ENCODE data around the gene B4GAT1.
"Not testable (repeated sequence)": the region's sequence is repeated elsewhere in the genome, so short reads cannot be mapped to it uniquely, and the experiment has no call there.

B4GAT1 gene

DNA sequence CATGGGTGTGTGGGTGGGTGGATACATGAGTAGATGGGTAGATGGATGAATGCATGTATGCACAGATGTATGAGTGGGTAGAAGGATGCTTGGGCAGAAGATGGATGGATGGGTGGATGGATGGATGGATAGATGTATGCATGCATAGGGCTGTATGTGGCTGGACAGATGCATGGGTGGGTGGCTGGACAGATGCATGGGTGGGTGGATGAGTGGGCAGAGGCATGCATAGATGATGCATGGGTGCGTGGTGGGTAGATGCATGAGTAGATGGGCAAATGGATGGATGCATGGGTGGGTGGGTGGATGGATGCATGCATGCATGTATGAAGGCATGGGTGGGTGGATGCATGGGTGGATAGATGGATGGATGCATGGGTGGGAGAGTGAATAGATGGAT is 23.7 kb downstream of the B4GAT1 start:
- H3K4me3 ChIP-seq (ENCODE audit: low read length) = no peak overlapping the region
- peaks cover 13% of the 10 kb centered on the region for H3K4me1 ChIP-seq (ENCODE audit: control insufficient read depth, insufficient read depth, low read length)

DNA sequence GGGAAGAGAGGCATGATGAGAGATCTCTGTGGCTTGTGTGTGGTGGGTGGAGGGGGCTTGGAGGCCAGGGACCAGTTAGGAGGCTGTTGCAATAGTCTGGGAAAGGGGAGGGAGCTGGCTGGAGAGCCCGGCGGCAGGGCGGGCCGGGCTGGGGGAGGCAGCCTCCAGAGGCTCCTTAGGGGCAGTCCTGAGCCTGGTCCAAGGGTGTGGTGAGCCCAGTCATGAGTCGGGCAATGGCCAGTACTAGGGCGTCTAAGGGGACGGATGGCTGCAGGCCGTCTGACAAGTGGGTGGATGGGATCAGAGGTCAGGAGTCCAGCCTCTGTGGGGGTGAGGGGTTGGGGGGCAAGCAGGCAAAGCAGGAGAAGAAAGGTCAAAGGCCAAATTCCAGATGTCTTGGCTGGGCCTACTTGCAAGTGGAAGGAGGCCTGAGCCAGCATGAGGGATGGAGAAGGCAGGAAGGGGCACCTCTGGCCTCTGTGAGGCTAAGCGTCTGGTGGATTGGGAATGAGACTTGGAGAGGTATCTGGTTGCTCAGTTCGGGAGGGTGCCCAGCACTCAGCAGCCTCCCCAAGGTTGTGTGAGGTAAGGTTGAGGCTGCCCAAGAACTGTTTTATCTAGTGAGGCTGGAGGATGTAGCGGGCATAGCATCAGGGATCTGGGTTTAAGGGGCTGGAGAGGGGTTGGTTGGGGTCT is 24.5 kb downstream of the B4GAT1 start:
- H3K4me3 ChIP-seq (ENCODE audit: low read length) = no peak overlapping the region
- no peaks in the 10 kb centered on the region for H3K36me3 ChIP-seq (ENCODE audit: control insufficient read depth, insufficient read depth, low read length)
- H3K4me1 ChIP-seq (ENCODE audit: control insufficient read depth, insufficient read depth, low read length) = peaks cover 5% of the 10 kb centered on the region
- H3K27me3 ChIP-seq (ENCODE audit: control insufficient read depth, insufficient read depth, low read length) = peaks cover 3% of the 10 kb centered on the region
- no peak overlapping the region for H3K9ac ChIP-seq (ENCODE audit: low read length)
- H3K9me3 ChIP-seq (ENCODE audit: control insufficient read depth, low read length) = no peaks in the 10 kb centered on the region

More for the DNA sequence above, 23.7 kb downstream of the B4GAT1 start:
- peaks cover 2% of the 10 kb centered on the region for H3K27me3 ChIP-seq (ENCODE audit: control insufficient read depth, insufficient read depth, low read length)
- no peaks in the 10 kb centered on the region for H3K36me3 ChIP-seq (ENCODE audit: control insufficient read depth, insufficient read depth, low read length)
- no peaks in the 10 kb centered on the region for H3K9me3 ChIP-seq (ENCODE audit: control insufficient read depth, low read length)
- H3K9ac ChIP-seq (ENCODE audit: low read length) = no peak overlapping the region

DNA sequence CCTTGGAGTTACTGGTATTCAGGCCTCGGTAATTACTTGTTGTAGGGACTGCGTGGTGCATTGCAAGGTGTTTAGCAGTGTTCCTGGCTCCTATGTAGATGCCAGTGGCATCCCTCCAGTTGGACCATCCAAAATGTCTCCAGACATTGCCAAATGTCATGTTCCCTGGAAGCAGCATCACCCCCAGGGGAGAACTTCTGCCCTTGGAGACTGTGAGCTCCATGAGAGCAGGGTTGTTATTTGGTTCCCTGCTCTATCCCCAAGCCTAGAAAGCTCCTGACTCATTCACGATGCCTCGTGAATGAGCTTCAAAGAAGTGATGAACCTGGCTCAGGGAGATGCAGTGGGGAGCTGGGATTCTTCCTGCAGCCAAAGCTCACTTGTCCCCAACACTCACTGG is 25.8 kb downstream of the B4GAT1 start:
- Histone ChIP-seq H3K4me1 (ENCODE audit: control insufficient read depth, insufficient read depth, low read length) (no peaks in the 10 kb centered on the region), H3K4me3 (ENCODE audit: low read length) (no peak overlapping the region)

DNA sequence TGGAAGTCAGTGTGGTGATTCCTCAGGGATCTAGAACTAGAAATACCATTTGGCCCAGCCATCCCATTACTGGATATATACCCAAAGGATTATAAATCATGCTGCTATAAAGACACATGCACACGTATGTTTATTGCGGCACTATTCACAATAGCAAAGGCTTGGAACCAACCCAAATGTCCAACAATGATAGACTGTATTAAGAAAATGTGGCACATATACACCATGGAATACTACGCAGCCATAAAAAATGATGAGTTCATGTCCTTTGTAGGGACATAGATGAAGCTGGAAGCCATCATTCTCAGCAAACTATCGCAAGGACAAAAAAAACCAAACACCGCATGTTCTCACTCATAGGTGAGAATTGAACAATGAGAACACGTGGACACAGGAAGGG is 26.7 kb downstream of the B4GAT1 start:
- H3K4me1 ChIP-seq (ENCODE audit: control insufficient read depth, insufficient read depth, low read length); H3K9me3 ChIP-seq (ENCODE audit: control insufficient read depth, low read length); H3K36me3 ChIP-seq (ENCODE audit: control insufficient read depth, insufficient read depth, low read length); H3K4me3 ChIP-seq (ENCODE audit: low read length); H3K27me3 ChIP-seq (ENCODE audit: control insufficient read depth, insufficient read depth, low read length); H3K9ac ChIP-seq (ENCODE audit: low read length): not testable (repeated sequence)

More for the DNA sequence above, 25.8 kb downstream of the B4GAT1 start:
- Histone ChIP-seq H3K36me3 (ENCODE audit: control insufficient read depth, insufficient read depth, low read length) (no peaks in the 10 kb centered on the region), H3K27me3 (ENCODE audit: control insufficient read depth, insufficient read depth, low read length) (peaks cover 3% of the 10 kb centered on the region), H3K9me3 (ENCODE audit: control insufficient read depth, low read length) (no peaks in the 10 kb centered on the region), H3K9ac (ENCODE audit: low read length) (no peak overlapping the region)

DNA sequence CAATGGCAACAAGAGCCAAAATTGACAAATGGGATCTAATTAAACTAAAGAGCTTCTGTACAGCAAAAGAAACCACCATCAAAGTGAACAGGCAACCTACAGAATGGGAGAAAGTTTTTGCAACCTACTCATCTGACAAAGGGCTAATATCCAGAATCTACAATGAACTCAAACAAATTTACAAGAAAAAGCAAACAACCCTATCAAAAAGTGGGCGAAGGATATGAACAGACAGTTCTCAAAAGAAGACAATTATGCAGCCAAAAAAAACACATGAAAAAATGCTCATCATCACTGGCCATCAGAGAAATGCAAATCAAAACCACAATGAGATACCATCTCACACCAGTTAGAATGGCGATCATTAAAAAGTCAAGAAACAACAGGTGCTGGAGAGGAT is 27.1 kb downstream of the B4GAT1 start:
- H3K4me1 ChIP-seq (ENCODE audit: control insufficient read depth, insufficient read depth, low read length); H3K9ac ChIP-seq (ENCODE audit: low read length); H3K36me3 ChIP-seq (ENCODE audit: control insufficient read depth, insufficient read depth, low read length); H3K9me3 ChIP-seq (ENCODE audit: control insufficient read depth, low read length); H3K27me3 ChIP-seq (ENCODE audit: control insufficient read depth, insufficient read depth, low read length); H3K4me3 ChIP-seq (ENCODE audit: low read length): not testable (repeated sequence)

DNA sequence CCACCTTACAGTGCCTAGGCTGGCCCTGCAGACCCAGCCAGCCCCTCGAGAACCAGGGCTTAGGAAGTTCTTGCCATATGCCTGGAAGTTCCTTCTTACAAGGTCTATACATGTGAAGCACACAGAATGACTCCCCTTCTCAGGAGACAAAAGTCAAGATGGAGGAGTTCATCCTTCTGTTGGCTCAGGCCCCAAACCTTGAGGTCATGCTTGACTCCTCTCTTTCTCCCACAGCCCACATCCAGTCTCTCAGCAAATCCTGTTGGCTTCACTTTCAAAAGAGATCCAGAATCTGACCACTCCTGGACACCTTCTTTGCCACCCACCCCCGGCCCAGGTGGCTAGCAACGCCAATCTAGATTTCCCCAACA is 28.8 kb downstream of the B4GAT1 start:
- H3K9ac ChIP-seq (ENCODE audit: low read length) = no peak overlapping the region

DNA sequence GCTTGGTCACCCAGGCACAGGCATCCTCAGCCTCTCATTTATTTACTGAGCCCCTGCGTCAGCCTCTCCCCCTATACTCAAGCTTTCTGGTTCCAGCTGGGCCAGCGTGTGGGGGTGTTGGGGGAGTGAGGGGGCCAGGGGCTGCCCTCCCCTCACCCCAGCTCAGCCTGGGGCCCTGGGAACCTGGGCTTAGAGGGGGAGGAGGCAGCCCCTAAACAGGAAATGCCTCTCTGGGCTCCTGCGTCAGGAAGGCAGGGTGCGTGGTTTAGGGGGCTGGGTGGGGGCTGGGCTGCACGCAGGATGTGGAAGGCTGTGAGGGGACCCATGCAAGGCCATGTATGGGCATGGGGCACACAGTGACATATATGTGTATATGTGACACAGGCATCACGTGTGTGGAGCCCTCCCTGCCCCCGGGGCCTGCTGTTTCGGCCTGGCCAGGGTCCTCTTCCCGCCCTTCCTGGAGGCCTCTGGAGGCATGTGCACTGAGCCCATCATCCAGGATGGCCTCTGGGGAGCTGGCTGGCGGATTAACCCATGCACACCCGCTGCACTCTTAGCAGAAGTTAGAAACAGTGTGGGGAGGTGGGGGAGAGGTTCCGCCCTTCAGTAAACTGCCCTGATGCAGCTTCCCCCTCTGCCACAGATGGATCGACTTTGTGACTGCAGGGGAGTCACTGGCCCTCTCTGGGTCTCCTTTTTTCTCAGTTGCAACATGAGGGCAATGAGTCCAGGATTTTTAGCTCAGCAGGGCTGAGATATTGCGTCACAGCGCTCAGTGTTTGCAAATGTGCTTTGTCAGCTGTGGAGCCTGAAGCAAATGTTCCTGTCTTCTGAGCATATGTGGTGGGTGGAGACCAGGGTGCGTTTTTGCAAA is 29.5 kb downstream of the B4GAT1 start:
- H3K9me3 ChIP-seq (ENCODE audit: control insufficient read depth, low read length) = no peaks in the 10 kb centered on the region
- no peaks in the 10 kb centered on the region for H3K36me3 ChIP-seq (ENCODE audit: control insufficient read depth, insufficient read depth, low read length)
- peaks cover 6% of the 10 kb centered on the region for H3K4me1 ChIP-seq (ENCODE audit: control insufficient read depth, insufficient read depth, low read length)
- no peak overlapping the region for H3K9ac ChIP-seq (ENCODE audit: low read length)
- no peak overlapping the region for H3K4me3 ChIP-seq (ENCODE audit: low read length)
- H3K27me3 ChIP-seq (ENCODE audit: control insufficient read depth, insufficient read depth, low read length) = peaks cover 3% of the 10 kb centered on the region

More for the DNA sequence above, 28.8 kb downstream of the B4GAT1 start:
- Histone ChIP-seq H3K4me3 (ENCODE audit: low read length) (no peak overlapping the region), H3K27me3 (ENCODE audit: control insufficient read depth, insufficient read depth, low read length) (peaks cover 3% of the 10 kb centered on the region), H3K36me3 (ENCODE audit: control insufficient read depth, insufficient read depth, low read length) (no peaks in the 10 kb centered on the region), H3K9me3 (ENCODE audit: control insufficient read depth, low read length) (no peaks in the 10 kb centered on the region), H3K4me1 (ENCODE audit: control insufficient read depth, insufficient read depth, low read length) (no peaks in the 10 kb centered on the region)

DNA sequence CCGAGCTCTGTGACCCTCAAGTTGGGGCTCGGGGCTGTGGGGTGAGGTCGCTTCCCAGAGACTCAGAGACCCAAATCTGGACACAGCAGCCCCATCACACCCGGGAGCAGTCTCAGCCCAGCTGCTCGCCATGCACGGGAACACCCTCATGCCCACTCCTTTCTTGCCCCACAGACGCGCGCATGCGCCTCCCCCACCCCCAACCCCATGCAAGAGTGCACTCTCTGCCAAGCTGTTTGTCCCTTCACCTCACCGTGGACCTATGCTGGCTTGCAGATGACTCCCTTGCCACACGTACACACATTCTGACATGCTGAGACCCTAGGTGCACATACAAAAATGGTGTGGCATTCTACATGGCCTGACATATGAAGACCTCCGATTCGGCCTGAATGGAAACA is 30.1 kb downstream of the B4GAT1 start:
- H3K4me3 ChIP-seq (ENCODE audit: low read length) = no peak overlapping the region
- no peak overlapping the region for H3K9ac ChIP-seq (ENCODE audit: low read length)
- peaks cover 3% of the 10 kb centered on the region for H3K27me3 ChIP-seq (ENCODE audit: control insufficient read depth, insufficient read depth, low read length)
- no peaks in the 10 kb centered on the region for H3K36me3 ChIP-seq (ENCODE audit: control insufficient read depth, insufficient read depth, low read length)
- H3K4me1 ChIP-seq (ENCODE audit: control insufficient read depth, insufficient read depth, low read length) = peaks cover 7% of the 10 kb centered on the region
- H3K9me3 ChIP-seq (ENCODE audit: control insufficient read depth, low read length) = no peaks in the 10 kb centered on the region

DNA sequence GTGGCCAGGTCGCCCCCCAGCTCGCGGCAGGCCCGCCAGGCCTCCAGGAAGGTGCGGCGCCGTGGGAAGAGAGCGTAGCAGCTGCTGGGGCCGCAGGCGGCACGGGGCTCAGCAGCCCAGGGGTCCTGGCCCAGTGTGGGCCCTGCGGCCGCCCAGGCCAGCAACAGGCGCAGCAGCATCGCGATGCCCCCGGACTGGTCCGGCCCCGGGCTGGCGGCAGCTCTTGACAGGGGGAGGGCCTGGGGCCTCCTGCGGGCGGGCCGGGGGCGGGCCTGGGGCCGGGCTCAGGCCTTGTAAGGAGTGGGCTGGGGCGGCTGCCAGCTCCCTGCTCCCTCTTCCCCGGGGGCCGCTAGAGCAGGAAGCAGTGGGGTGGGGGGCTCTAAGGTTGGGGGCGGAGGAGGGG is 30.6 kb downstream of the B4GAT1 start, which contains the start of gene CD248:
Gene CD248 (minus strand): TSS at position 196 of the 403 bp plus-strand sequence. CDS start 17 bp downstream, at position 179.
- H3K36me3 ChIP-seq (ENCODE audit: control insufficient read depth, insufficient read depth, low read length) = no peaks in the 10 kb centered on the region
- no peak within 1 kb of the TSS for H3K9ac ChIP-seq (ENCODE audit: low read length)
- H3K4me3 ChIP-seq (ENCODE audit: low read length) = no peak within 1 kb of the TSS
- H3K9me3 ChIP-seq (ENCODE audit: control insufficient read depth, low read length) = no peaks in the 10 kb centered on the region
- H3K27me3 ChIP-seq (ENCODE audit: control insufficient read depth, insufficient read depth, low read length) = peaks cover 3% of the 10 kb centered on the region
- H3K4me1 ChIP-seq (ENCODE audit: control insufficient read depth, insufficient read depth, low read length) = peaks cover 7% of the 10 kb centered on the region

DNA sequence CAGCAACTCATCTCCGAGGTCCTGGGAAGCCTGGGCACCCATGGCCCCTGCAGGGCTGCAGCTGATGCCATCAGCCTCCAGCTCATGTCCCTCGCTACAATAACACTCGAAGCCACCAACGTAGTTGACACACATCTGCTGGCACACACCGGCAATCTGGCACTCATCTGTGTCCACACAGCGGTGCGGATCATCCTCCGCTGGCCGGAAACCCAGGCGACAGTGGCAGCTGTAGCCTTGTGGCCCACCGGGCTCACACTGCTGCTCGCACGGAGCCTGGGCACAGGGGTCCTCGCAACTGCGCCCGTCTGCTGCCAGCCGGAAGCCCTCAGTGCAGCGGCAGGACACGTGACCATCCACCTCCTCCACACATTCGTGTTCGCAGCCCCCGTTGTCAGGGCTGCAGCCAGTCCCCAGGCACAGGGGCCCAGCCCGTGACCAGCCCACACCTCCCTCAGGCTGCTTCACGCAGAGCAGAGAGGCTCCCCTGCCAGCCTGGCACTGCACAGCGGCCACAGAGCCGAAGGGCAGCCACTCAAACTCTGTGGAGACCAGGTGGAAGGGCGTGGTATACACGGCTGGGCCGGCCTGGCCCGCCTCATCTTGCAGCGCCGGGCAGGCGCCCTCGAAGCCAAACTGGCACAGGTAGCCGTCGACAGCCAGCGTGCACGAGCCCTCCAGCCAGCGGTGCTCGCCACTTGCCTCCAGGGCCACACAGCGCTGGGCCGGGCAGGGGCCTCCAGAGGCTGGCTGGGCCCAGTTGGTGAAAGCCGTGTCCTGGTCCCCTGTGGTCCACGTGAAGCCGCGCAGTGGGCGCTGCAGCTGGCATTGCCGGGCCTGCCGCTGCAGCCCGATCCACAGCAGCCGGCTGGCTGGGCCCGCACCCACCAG is 31.3 kb downstream of the B4GAT1 start:
- Histone ChIP-seq H3K27me3 (ENCODE audit: control insufficient read depth, insufficient read depth, low read length) (peaks cover 3% of the 10 kb centered on the region), H3K36me3 (ENCODE audit: control insufficient read depth, insufficient read depth, low read length) (no peaks in the 10 kb centered on the region), H3K9me3 (ENCODE audit: control insufficient read depth, low read length) (no peaks in the 10 kb centered on the region), H3K9ac (ENCODE audit: low read length) (no peak overlapping the region), H3K4me3 (ENCODE audit: low read length) (no peak overlapping the region), H3K4me1 (ENCODE audit: control insufficient read depth, insufficient read depth, low read length) (peaks cover 10% of the 10 kb centered on the region)

DNA sequence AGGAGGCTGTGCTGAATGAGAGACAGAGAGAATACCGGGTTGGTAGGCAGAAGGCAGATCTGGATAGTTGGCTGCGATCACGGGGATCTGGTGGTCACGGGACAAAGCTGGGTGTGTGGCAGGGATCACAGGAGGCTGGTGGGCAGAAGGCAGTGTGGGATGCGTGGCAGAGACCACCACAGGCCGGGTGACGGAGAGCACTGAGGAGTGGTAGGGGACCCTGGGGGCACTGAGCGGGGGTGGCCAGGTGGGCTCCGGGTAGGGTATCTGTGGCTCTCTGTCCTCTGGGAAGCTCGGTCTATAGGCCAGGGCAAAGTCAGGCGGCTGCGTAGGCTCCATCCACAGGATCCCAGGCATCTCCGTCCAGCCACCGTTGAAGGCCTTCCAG is 31.9 kb downstream of the B4GAT1 start:
- peaks cover 10% of the 10 kb centered on the region for H3K4me1 ChIP-seq (ENCODE audit: control insufficient read depth, insufficient read depth, low read length)
- peaks cover 3% of the 10 kb centered on the region for H3K27me3 ChIP-seq (ENCODE audit: control insufficient read depth, insufficient read depth, low read length)
- H3K9me3 ChIP-seq (ENCODE audit: control insufficient read depth, low read length) = no peaks in the 10 kb centered on the region
- no peaks in the 10 kb centered on the region for H3K36me3 ChIP-seq (ENCODE audit: control insufficient read depth, insufficient read depth, low read length)
- no peak overlapping the region for H3K4me3 ChIP-seq (ENCODE audit: low read length)
- H3K9ac ChIP-seq (ENCODE audit: low read length) = no peak overlapping the region

Measured in mucosa of stomach (tissue), 1 donor.